ENCODE measurements around the gene HAAO. TPM values are rescaled to one million over a fixed set of nuclear protein-coding genes. Genes with fewer than 3 reads are reported as not detected.

Gene HAAO
- total RNA-seq, 6 experiments from 2014 or later = 60.7 to 187 (median 114) TPM

- H3K27ac ChIP-seq = peak overlapping the region; percentile 98 to 99 (median 99)
- 18% methylated on average over 18 of the region's 51 CpGs for WGBS (ENCODE audit: insufficient coverage, low coverage, low lambda C conversion rate, missing lambda C conversion rate)
- no peak for TF ChIP-seq POLR2A (IDR thresholded peaks at IDR 0.05)
- TF ChIP-seq CTCF (IDR thresholded peaks at IDR 0.05) = no peak
- H3K36me3 ChIP-seq = no peaks in the 10 kb centered on the region
- intact Hi-C loops (cut with DNase I) = no loop called here
- peak in 2 of 3 donors; percentile 46 to 62 for DNase-seq
- H3K4me1 ChIP-seq = peaks cover 0 to 13% (median 4%) of the 10 kb centered on the region in 4 donors
- H3K9me3 ChIP-seq = no peaks in the 10 kb centered on the region
- H3K4me3 ChIP-seq = peak overlapping the region; percentile 60 to 68 (median 64)
- no peaks in the 10 kb centered on the region for H3K27me3 ChIP-seq
- ATAC-seq = peak in 3 of 4 donors; percentile 11 to 14 (median 13)
Observed at GRCh38 chr2:42810971-42811811, 18.8 kb upstream of the HAAO start.

GRCh38 chr2:42810121-42810970, 18.0 kb upstream of the HAAO start:
- H3K4me3 ChIP-seq = peak overlapping the region; percentile 60 to 68 (median 64)
- peaks cover 0 to 13% (median 4%) of the 10 kb centered on the region in 4 donors for H3K4me1 ChIP-seq
- no peaks in the 10 kb centered on the region for H3K36me3 ChIP-seq
- H3K9me3 ChIP-seq = no peaks in the 10 kb centered on the region
- peak; percentile 87 for TF ChIP-seq POLR2A (IDR thresholded peaks at IDR 0.05)
- TF ChIP-seq CTCF (IDR thresholded peaks at IDR 0.05) = no peak
- 2% methylated on average over 22 of the region's 83 CpGs for WGBS (ENCODE audit: insufficient coverage, low coverage, low lambda C conversion rate, missing lambda C conversion rate)
- peak; percentile 79 to 91 (median 87) for ATAC-seq
- intact Hi-C loops (cut with DNase I) = no loop called here
- H3K27ac ChIP-seq = peak overlapping the region; percentile 98 to 99 (median 99)
- H3K27me3 ChIP-seq = no peaks in the 10 kb centered on the region
- peak; percentile 93 to 97 (median 96) for DNase-seq

- Histone ChIP-seq H3K27me3 (no peaks in the 10 kb centered on the region), H3K4me1 (peaks cover 0 to 13% (median 4%) of the 10 kb centered on the region in 4 donors), H3K36me3 (no peaks in the 10 kb centered on the region), H3K9me3 (no peaks in the 10 kb centered on the region), H3K4me3 (peak overlapping the region; percentile 60 to 68 (median 64)), H3K27ac (peak overlapping the region; percentile 98 to 99 (median 99))
- intact Hi-C loops (cut with DNase I) = no loop called here
- 0% methylated on average over 7 of the region's 35 CpGs for WGBS (ENCODE audit: insufficient coverage, low coverage, low lambda C conversion rate, missing lambda C conversion rate)
- DNase-seq = peak; percentile 88 to 90 (median 89)
- peak; percentile 59 to 72 (median 64) for ATAC-seq
- no peak for TF ChIP-seq POLR2A (IDR thresholded peaks at IDR 0.05)
- TF ChIP-seq CTCF (IDR thresholded peaks at IDR 0.05) = peak; percentile 17 to 44 (median 38)
Observed at GRCh38 chr2:42809819-42810120, 17.4 kb upstream of the HAAO start.

- Histone ChIP-seq H3K27ac (peak overlapping the region; percentile 98 to 99 (median 99)), H3K9me3 (no peaks in the 10 kb centered on the region), H3K4me3 (peak overlapping the region; percentile 60 to 68 (median 64)), H3K27me3 (no peaks in the 10 kb centered on the region), H3K36me3 (no peaks in the 10 kb centered on the region), H3K4me1 (peaks cover 0 to 13% (median 4%) of the 10 kb centered on the region in 4 donors)
- DNase-seq (no peak), ATAC-seq (no peak)
- WGBS (ENCODE audit: insufficient coverage, low coverage, low lambda C conversion rate, missing lambda C conversion rate) = 37% methylated on average over 10 of the region's 10 CpGs
- TF ChIP-seq POLR2A (IDR thresholded peaks at IDR 0.05) (no peak), CTCF (IDR thresholded peaks at IDR 0.05) (no peak)
- intact Hi-C loops (cut with DNase I) = no loop called here
Observed at GRCh38 chr2:42809131-42809818, 16.9 kb upstream of the HAAO start.

Data from right lobe of liver (tissue), 6 donors.